GM19240 (cell line): Measurements from ENCODE around the gene LENEP.

ENCODE experiments used
- DNase-seq: peaks from one replicate; pipeline ENCODE4 v3.0.0; 2011; ENCODE audit warnings: low spot score; ENCODE audit not compliant: insufficient read length

LENEP gene

GRCh38 chr1:155026154-155026553, 32.8 kb downstream of the LENEP start:
- no peak for DNase-seq

- no peak for DNase-seq
These were observed 33.2 kb downstream of the LENEP start for GRCh38 chr1:155026588-155026987.

GRCh38 chr1:155029513-155030242, 36.3 kb downstream of the LENEP start:
- DNase-seq: no peak

GRCh38 chr1:155030243-155030795, 36.9 kb downstream of the LENEP start:
- no peak for DNase-seq

- DNase-seq: no peak
These were observed 37.5 kb downstream of the LENEP start for GRCh38 chr1:155030899-155031298.

- DNase-seq: no peak
These were observed 39.5 kb downstream of the LENEP start for GRCh38 chr1:155032886-155033285.

- DNase-seq: no peak
These were observed 40.1 kb downstream of the LENEP start, which contains the start of the genes DCST1 and DCST2 for GRCh38 chr1:155033524-155033923. TSS of gene DCST1 (plus strand) at chr1:155033824. CDS start at chr1:155034037, 213 bp downstream. TSS of gene DCST2 (minus strand) at chr1:155033781. CDS start at chr1:155033701, 80 bp downstream.

- DNase-seq: no peak
These were observed 41.2 kb downstream of the LENEP start for GRCh38 chr1:155034318-155035208.

GRCh38 chr1:155035936-155036335, 42.5 kb downstream of the LENEP start:
- no peak for DNase-seq

- DNase-seq: no peak
These were observed 43.7 kb downstream of the LENEP start for GRCh38 chr1:155037043-155037442.

GRCh38 chr1:155037851-155038441, 44.6 kb downstream of the LENEP start:
- no peak for DNase-seq

- no peak for DNase-seq
These were observed 45.4 kb downstream of the LENEP start for GRCh38 chr1:155038602-155039307.

- no peak for DNase-seq
These were observed 45.9 kb downstream of the LENEP start for GRCh38 chr1:155039308-155039669.

GRCh38 chr1:155040358-155041093, 47.1 kb downstream of the LENEP start:
- no peak for DNase-seq

- no peak for DNase-seq
These were observed 49.4 kb downstream of the LENEP start for GRCh38 chr1:155042789-155043188.

- DNase-seq: no peak
These were observed 49.9 kb downstream of the LENEP start for GRCh38 chr1:155043301-155043702.

- DNase-seq: no peak
These were observed 50.4 kb downstream of the LENEP start for GRCh38 chr1:155043793-155044192.
